Natural killer cell (primary cell): ENCODE measurements around the gene SLA2. TPM values are rescaled to one million over a fixed set of nuclear protein-coding genes. Genes with fewer than 3 reads are reported as not detected.

ENCODE experiments used
- ATAC-seq, 3 donors: fragments of 150-1000 bp in 2 of 3; fragments of 200-7000 bp in 1 of 3; cut with Tn5 transposase; 1 replicate in 1 of 3; 2 replicates in 2 of 3; pipeline ENCODE4 v1.10.0; 2021; ENCODE audit warnings: mild to moderate bottlenecking in 2 of 3, moderate library complexity in 2 of 3
- DNase-seq, 2 donors: peaks; one replicate each; pipeline versions ENCODE4 v3.0.0 to v3.0.0-alpha.2; 2013 to 2021; ENCODE audit warnings: mixed read lengths in 1 of 2
- H3K27ac ChIP-seq: one replicate; pipeline ENCODE4 v1.5.1; 2013; ENCODE audit warnings: mild to moderate bottlenecking, low read length
- H3K27me3 ChIP-seq: one replicate; pipeline ENCODE4 v1.6.1; 2013; ENCODE audit warnings: low read length; ENCODE audit not compliant: control insufficient read depth, insufficient read depth
- H3K36me3 ChIP-seq: one replicate; pipeline ENCODE4 v1.6.1; 2013; ENCODE audit warnings: low read length; ENCODE audit not compliant: control insufficient read depth, insufficient read depth
- H3K4me1 ChIP-seq: one replicate; pipeline ENCODE4 v1.6.1; 2013; ENCODE audit warnings: low read length; ENCODE audit not compliant: control insufficient read depth, insufficient read depth
- H3K4me3 ChIP-seq: one replicate; pipeline ENCODE4 v1.5.1; 2013; ENCODE audit warnings: low read length
- H3K9me3 ChIP-seq: one replicate; pipeline ENCODE4 v1.6.1; 2013; ENCODE audit warnings: low read length; ENCODE audit not compliant: control insufficient read depth, insufficient read depth
- H3K27ac Mint-ChIP-seq, 2 donors: one replicate each; pipeline ENCODE4 v1.8.0; 2022; ENCODE audit warnings: mild to moderate bottlenecking in 2 of 2, mixed read lengths in 2 of 2, moderate library complexity in 1 of 2
- H3K27me3 Mint-ChIP-seq, 2 donors: one replicate each; pipeline ENCODE4 v1.8.0; 2022; ENCODE audit warnings: low read depth in 2 of 2, mixed read lengths in 2 of 2
- H3K36me3 Mint-ChIP-seq: one replicate; pipeline ENCODE4 v1.8.0; 2022; ENCODE audit warnings: mixed read lengths
- H3K4me1 Mint-ChIP-seq, 2 donors: one replicate each; pipeline ENCODE4 v1.8.0; 2022; ENCODE audit warnings: mixed read lengths in 2 of 2
- H3K4me3 Mint-ChIP-seq: one replicate; pipeline ENCODE4 v1.8.0; 2022; ENCODE audit warnings: mild to moderate bottlenecking, moderate library complexity, mixed read lengths
- H3K9me3 Mint-ChIP-seq, 2 donors: one replicate each; pipeline ENCODE4 v1.8.0; 2022; ENCODE audit warnings: mixed read lengths in 2 of 2
- WGBS: methylation state at CpG from one replicate; pipeline ENCODE4 v1.1.7; 2013; ENCODE audit warnings: missing lambda C conversion rate; ENCODE audit not compliant: insufficient coverage; 5-methylcytosine and 5-hydroxymethylcytosine counted together
- intact Hi-C: fragments of 100-400 bp; cut with micrococcal nuclease; formaldehyde crosslinking; loops from one replicate; pipeline ENCODE4 v1.14.2; 2022
- total RNA-seq, 4 donors: library from RNA; stranded (reverse); fragments of 120-200 nt in 1 of 4; gene quantifications; one replicate each; pipeline versions ENCODE4 v1.2.3 to v1.2.4, GENCODE V29; 2013 to 2022
- TF ChIP-seq, protein P1 (sequence below): fragments of 200-600 bp; IDR thresholded peaks from one replicate; pipeline ENCODE4 v1.8.0; 2022; ENCODE audit warnings: antibody characterized with exemption

Gene SLA2
- total RNA-seq, 3 donors from 2014 or later (not counting 1 experiment from before 2014, with no cell fraction given): 77.0 to 116 (median 90.3) TPM

DNA sequence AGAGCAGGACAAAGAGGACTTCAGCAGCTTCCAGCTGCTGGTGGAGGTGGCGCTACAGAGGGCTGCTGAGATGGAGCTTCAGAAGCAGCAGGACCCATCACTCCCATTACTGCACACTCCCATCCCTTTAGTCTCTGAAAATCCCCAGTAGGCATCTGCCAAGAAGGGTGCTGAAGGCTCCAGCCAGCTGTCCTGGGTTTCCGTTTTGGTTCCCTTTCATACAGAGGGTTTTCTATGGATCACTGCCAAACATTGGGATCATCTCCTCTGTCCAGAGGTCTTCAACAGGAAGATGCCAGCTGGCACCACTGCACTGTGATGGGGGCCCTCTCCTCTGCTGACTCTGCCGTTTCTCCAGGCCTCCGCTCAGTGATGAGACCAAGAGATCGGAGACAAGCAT is 54.7 kb downstream of the SLA2 start:
- Mint-ChIP-seq H3K27me3 (no peaks in the 10 kb centered on the region), H3K27ac (no peak overlapping the region), H3K9me3 (no peaks in the 10 kb centered on the region), H3K4me1 (peaks cover 10 to 26% of the 10 kb centered on the region in 2 donors), H3K4me3 (no peak overlapping the region), H3K36me3 (no peaks in the 10 kb centered on the region)
- no peak overlapping the region for H3K4me3 ChIP-seq
- TF ChIP-seq, protein P1, sequence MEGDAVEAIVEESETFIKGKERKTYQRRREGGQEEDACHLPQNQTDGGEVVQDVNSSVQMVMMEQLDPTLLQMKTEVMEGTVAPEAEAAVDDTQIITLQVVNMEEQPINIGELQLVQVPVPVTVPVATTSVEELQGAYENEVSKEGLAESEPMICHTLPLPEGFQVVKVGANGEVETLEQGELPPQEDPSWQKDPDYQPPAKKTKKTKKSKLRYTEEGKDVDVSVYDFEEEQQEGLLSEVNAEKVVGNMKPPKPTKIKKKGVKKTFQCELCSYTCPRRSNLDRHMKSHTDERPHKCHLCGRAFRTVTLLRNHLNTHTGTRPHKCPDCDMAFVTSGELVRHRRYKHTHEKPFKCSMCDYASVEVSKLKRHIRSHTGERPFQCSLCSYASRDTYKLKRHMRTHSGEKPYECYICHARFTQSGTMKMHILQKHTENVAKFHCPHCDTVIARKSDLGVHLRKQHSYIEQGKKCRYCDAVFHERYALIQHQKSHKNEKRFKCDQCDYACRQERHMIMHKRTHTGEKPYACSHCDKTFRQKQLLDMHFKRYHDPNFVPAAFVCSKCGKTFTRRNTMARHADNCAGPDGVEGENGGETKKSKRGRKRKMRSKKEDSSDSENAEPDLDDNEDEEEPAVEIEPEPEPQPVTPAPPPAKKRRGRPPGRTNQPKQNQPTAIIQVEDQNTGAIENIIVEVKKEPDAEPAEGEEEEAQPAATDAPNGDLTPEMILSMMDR: no peak
- no peaks in the 10 kb centered on the region for H3K9me3 ChIP-seq
- peaks cover 32% of the 10 kb centered on the region for H3K4me1 ChIP-seq
- intact Hi-C loops: no loop called here
- no peaks in the 10 kb centered on the region for H3K27me3 ChIP-seq
- H3K36me3 ChIP-seq: peaks cover 3% of the 10 kb centered on the region
- 97% methylated on average over 5 of the region's 5 CpGs for WGBS
- no peak overlapping the region for H3K27ac ChIP-seq
- no peak for ATAC-seq
- DNase-seq: no peak

DNA sequence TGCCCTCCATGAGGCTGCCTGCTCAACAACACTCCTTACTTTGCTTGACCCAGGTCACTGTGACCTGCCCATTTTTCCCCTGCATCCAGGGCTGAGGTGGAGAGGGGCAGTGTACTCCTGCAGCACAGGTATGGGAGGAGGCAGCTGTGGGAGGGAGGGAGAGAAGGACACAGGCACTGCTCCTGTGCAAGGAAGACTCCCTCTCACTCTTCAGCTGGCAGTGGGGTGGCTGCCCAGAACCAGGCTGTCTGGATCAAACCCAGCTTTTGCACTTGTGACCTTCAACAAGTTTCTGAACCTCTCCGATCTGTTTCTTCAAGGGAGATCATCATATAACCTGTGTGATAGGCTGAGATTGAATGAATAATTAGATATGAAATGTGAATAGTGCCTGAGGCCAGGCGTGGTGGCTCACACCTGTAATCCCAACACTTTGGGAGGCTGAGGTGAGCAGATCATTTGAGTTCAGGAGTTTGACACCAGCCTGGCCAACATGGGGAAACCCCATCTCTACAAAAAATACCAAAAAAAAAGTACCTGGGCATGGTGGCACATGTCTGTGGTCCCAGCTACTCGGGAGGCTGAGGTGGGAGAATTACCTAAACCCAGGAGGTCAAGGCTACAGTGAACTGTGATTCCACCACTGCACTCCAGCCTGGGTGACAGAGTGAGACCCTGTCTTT is 58.5 kb downstream of the SLA2 start:
- no peak overlapping the region for H3K4me3 Mint-ChIP-seq
- ATAC-seq: peak in 2 of 3 donors; percentile 10

DNA sequence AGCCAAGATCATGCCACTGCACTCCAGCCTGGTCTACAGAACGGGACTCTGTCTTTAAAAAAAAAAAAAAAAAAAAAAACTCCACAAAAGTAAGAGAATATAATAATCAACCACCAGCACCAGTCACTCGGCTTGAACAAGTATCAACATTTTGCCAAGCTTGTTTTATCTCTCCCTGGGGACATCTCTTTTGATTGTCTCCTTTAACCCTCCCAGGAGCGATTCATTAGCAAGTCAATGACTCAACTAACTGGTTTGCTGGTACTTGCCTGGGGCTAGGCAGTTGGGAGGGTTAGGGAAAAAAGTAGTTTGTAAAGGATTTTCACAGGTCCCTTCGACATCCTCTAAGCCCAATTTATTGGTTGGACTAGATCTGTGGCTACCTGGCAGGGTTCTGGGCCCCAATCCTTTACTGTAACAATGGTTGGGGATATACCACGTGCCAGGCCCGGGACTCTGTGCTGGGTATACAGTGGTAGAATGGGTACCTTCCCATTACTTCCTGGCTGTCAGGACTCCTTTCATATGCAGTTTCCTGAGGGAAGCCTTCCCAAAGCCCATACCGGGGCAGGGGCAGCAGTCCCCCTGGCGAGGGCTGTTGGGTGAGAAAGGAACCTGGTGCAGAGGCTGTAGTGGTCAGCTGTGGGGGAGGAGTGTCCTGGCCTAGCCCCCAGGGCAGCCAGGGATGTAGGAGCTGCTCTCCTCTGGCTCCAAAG is 60.4 kb downstream of the SLA2 start:
- intact Hi-C loops: no loop called here
- Mint-ChIP-seq H3K27me3 (no peaks in the 10 kb centered on the region), H3K4me1 (peaks cover 0 to 12% of the 10 kb centered on the region in 2 donors), H3K9me3 (no peaks in the 10 kb centered on the region), H3K36me3 (no peaks in the 10 kb centered on the region), H3K4me3 (no peak overlapping the region), H3K27ac (no peak overlapping the region)
- Histone ChIP-seq H3K36me3 (peaks cover 17% of the 10 kb centered on the region), H3K9me3 (no peaks in the 10 kb centered on the region), H3K27ac (no peak overlapping the region), H3K4me1 (no peaks in the 10 kb centered on the region), H3K27me3 (no peaks in the 10 kb centered on the region), H3K4me3 (no peak overlapping the region)
- DNase-seq: no peak
- ATAC-seq: no peak
- TF ChIP-seq, protein P1: no peak
- WGBS: 95% methylated on average over 7 of the region's 8 CpGs

More for the DNA sequence above, 58.5 kb downstream of the SLA2 start:
- WGBS: 70% methylated on average over 3 of the region's 3 CpGs
- H3K27me3 Mint-ChIP-seq: no peaks in the 10 kb centered on the region
- peaks cover 0 to 12% of the 10 kb centered on the region in 2 donors for H3K4me1 Mint-ChIP-seq
- intact Hi-C loops: no loop called here
- no peaks in the 10 kb centered on the region for H3K36me3 Mint-ChIP-seq
- TF ChIP-seq, protein P1: no peak
- H3K27ac ChIP-seq: no peak overlapping the region
- DNase-seq: no peak
- H3K27ac Mint-ChIP-seq: no peak overlapping the region
- no peaks in the 10 kb centered on the region for H3K9me3 ChIP-seq
- no peak overlapping the region for H3K4me3 ChIP-seq
- peaks cover 6% of the 10 kb centered on the region for H3K4me1 ChIP-seq
- no peaks in the 10 kb centered on the region for H3K9me3 Mint-ChIP-seq
- no peaks in the 10 kb centered on the region for H3K27me3 ChIP-seq
- peaks cover 11% of the 10 kb centered on the region for H3K36me3 ChIP-seq
